Panc1 (cell line): Measurements from ENCODE around the gene CHCHD10. TPM values are rescaled to one million over a fixed set of nuclear protein-coding genes. Genes with fewer than 3 reads are reported as not detected.

ENCODE experiments used
- ATAC-seq: fragments of 200-7000 bp; cut with Tn5 transposase; 2 replicates; pipeline ENCODE4 v1.9.1; 2020; ENCODE audit warnings: mild to moderate bottlenecking, moderate library complexity
- BruUV-seq: library from RNA; stranded (reverse); fragments of 400-500 nt; replicated peaks from 2 replicates; lab custom pipeline; 2021; lab: Mats Ljungman, UMichigan
- CTCF ChIA-PET: fragments of 300-600 bp; sonication (Branson Sonifier 250); formaldehyde crosslinking; loops from one replicate; lab custom pipeline; 2022; ENCODE audit warnings: antibody characterized with exemption; lab: Charles Lee
- POLR2A ChIA-PET: fragments of 300-600 bp; sonication (Branson Sonifier 250); formaldehyde crosslinking; loops from one replicate; lab custom pipeline; 2022; ENCODE audit warnings: antibody characterized with exemption; lab: Charles Lee
- DNase-seq: peaks from one replicate; pipeline ENCODE4 v3.0.0-alpha.2; 2010; ENCODE audit warnings: low read depth, low spot score
- H3K27ac ChIP-seq: 2 replicates; pipeline ENCODE4 v1.5.1; 2011; ENCODE audit warnings: mild to moderate bottlenecking, low read length, inconsistent platforms
- H3K27me3 ChIP-seq: fragments of 200-500 bp; sonication (Bioruptor generic); 2 replicates; pipeline ENCODE4 v1.6.0; 2014; ENCODE audit warnings: low read length, inconsistent platforms; ENCODE audit not compliant: control insufficient read depth, insufficient read depth
- H3K36me3 ChIP-seq: fragments of 200-500 bp; sonication (Bioruptor generic); 2 replicates; pipeline ENCODE4 v1.5.1; 2014; ENCODE audit warnings: inconsistent platforms, mild to moderate bottlenecking, low read length, moderate library complexity; ENCODE audit not compliant: control insufficient read depth, insufficient read depth
- H3K4me1 ChIP-seq: 2 replicates; pipeline ENCODE4 v1.5.1; 2011; ENCODE audit warnings: inconsistent platforms, mild to moderate bottlenecking, low read length, moderate library complexity; ENCODE audit not compliant: control insufficient read depth, insufficient read depth
- H3K4me3 ChIP-seq, 2 experiments: 2 replicates each; pipeline ENCODE4 v1.5.1; 2011 to 2012; ENCODE audit warnings: low read depth in 2 of 2, low read length in 2 of 2, mild to moderate bottlenecking in 2 of 2, inconsistent platforms in 1 of 2, moderate library complexity in 1 of 2
- H3K9me3 ChIP-seq: fragments of 200-500 bp; sonication (Bioruptor generic); 2 replicates; pipeline ENCODE4 v1.5.1; 2014; ENCODE audit warnings: low read depth, mild to moderate bottlenecking, inconsistent platforms, low read length, moderate library complexity; ENCODE audit not compliant: control insufficient read depth, insufficient read depth
- CTCF ChIP-seq: fragments of 450-650 bp; IDR thresholded peaks from 2 replicates; pipeline ENCODE4 v1.5.1; 2017; ENCODE audit warnings: mild to moderate bottlenecking
- POLR2AphosphoS5 ChIP-seq: IDR thresholded peaks from 2 replicates; pipeline ENCODE4 v1.6.1; 2012; ENCODE audit warnings: mild to moderate bottlenecking, low read depth, low read length, moderate library complexity
- REST ChIP-seq, 2 experiments: IDR thresholded peaks; 2 replicates each; pipeline ENCODE4 v1.6.1; 2011 to 2012; ENCODE audit warnings: low read depth in 2 of 2, control low read depth in 1 of 2, low read length in 1 of 2, mild to moderate bottlenecking in 1 of 2, moderate library complexity in 1 of 2; ENCODE audit not compliant: insufficient read depth in 1 of 2
- SIN3A ChIP-seq: IDR thresholded peaks from 2 replicates; pipeline ENCODE4 v1.6.1; 2012; ENCODE audit warnings: low read depth, mild to moderate bottlenecking, low read length, moderate library complexity, borderline replicate concordance; ENCODE audit not compliant: insufficient read depth
- TCF7L2 ChIP-seq: IDR thresholded peaks from 2 replicates; pipeline ENCODE4 v1.6.1; 2011; ENCODE audit warnings: mild to moderate bottlenecking, low read depth, low read length, inconsistent platforms
- in situ Hi-C: cut with HindIII; loops from 2 replicates; pipeline ENCODE4 v1.10.0; 2016; ENCODE audit warnings: low sequenced_read_pairs, low pct_unique_long_range_greater_than_20kb
- intact Hi-C: fragments of 100-400 bp; cut with micrococcal nuclease; formaldehyde crosslinking; loops from one replicate; pipeline ENCODE4 v1.10.0; 2022; ENCODE audit not compliant: unreplicated experiment
- total RNA-seq: library from RNA; stranded (reverse); gene quantifications from one replicate; pipeline ENCODE4 v1.2.1, GENCODE V29; 2021; ENCODE audit not compliant: unreplicated experiment

Gene CHCHD10
- total RNA-seq, 1 experiment from 2014 or later = 84.4 TPM

GRCh38 chr22:23786261-23786710 is 18.5 kb upstream of the CHCHD10 start:
- Histone ChIP-seq H3K4me1 (peaks cover 10% of the 10 kb centered on the region), H3K27ac (peak overlapping the region; percentile 91), H3K27me3 (no peaks in the 10 kb centered on the region), H3K9me3 (no peaks in the 10 kb centered on the region), H3K4me3 (peak overlapping the region; percentile 83 to 87), H3K36me3 (no peaks in the 10 kb centered on the region)
- CTCF ChIA-PET = interaction anchor here (0.6 kb wide), 1 partner anchor 30 kb away, joined by 7 read pairs; no protein-coding TSS in a partner anchor
- intact Hi-C loops = no loop called here
- no peak for TF ChIP-seq REST (IDR thresholded peaks at IDR 0.05; ENCODE audit: insufficient read depth in 1 of 2, low read depth in 2 of 2, low read length in 1 of 2)
- BruUV-seq = TSS peak; percentile 94
- ATAC-seq = no peak
- DNase-seq = no peak
- POLR2A ChIA-PET = no interaction called here
- in situ Hi-C loops = no loop called here

GRCh38 chr22:23784215-23784732 is 16.5 kb upstream of the CHCHD10 start:
- H3K27ac ChIP-seq = no peak overlapping the region
- intact Hi-C loops = no loop called here
- no peak overlapping the region for H3K4me3 ChIP-seq
- ChIA-PET POLR2A (no interaction called here), CTCF (no interaction called here)
- H3K9me3 ChIP-seq = no peaks in the 10 kb centered on the region
- ATAC-seq (no peak), DNase-seq (no peak)
- no TSS peak for BruUV-seq
- TF ChIP-seq CTCF = no peak
- TF ChIP-seq POLR2AphosphoS5 = no peak
- TF ChIP-seq TCF7L2 = no peak
- TF ChIP-seq SIN3A = no peak
- TF ChIP-seq REST (IDR thresholded peaks at IDR 0.05; ENCODE audit: insufficient read depth in 1 of 2, low read depth in 2 of 2, low read length in 1 of 2) = no peak
- no peaks in the 10 kb centered on the region for H3K36me3 ChIP-seq
- H3K4me1 ChIP-seq = peaks cover 10% of the 10 kb centered on the region
- in situ Hi-C loops = no loop called here
- H3K27me3 ChIP-seq = no peaks in the 10 kb centered on the region
